HCT116 (cell line): ENCODE results near the gene SEC24D. TPM values are rescaled to one million over a fixed set of nuclear protein-coding genes. Genes with fewer than 3 reads are reported as not detected.

Experiments used
- ATAC-seq: fragments of 200-7000 bp; cut with Tn5 transposase; 2 replicates; pipeline ENCODE4 v1.9.1; 2020; ENCODE audit warnings: mild to moderate bottlenecking, moderate library complexity
- BruUV-seq: library from RNA; stranded (reverse); fragments of 400-500 nt; replicated peaks from 2 replicates; lab custom pipeline; 2021; lab: Mats Ljungman, UMichigan
- CTCF ChIA-PET: fragments of 300-600 bp; sonication (Branson Sonifier 250); formaldehyde crosslinking; loops from one replicate; lab custom pipeline; 2021; ENCODE audit warnings: antibody characterized with exemption; lab: Charles Lee
- POLR2A ChIA-PET: fragments of 300-600, 350-600 bp; sonication (Branson Sonifier 250); formaldehyde crosslinking; loops from one replicate; lab custom pipeline; 2021; ENCODE audit warnings: antibody characterized with exemption; lab: Charles Lee
- RAD21 ChIA-PET, 2 experiments: fragments of 300-600 bp; sonication (Branson Sonifier 250); formaldehyde crosslinking; loops; one replicate each; lab custom pipeline; 2023; ENCODE audit warnings: low total read pairs in 2 of 2; ENCODE audit not compliant: uncharacterized antibody in 2 of 2, unreplicated experiment in 2 of 2, low non-redundant PET in 1 of 2; lab: Charles Lee
- DNase-seq: peaks from one replicate; pipeline ENCODE4 v3.0.0-alpha.2; 2010; ENCODE audit warnings: low read depth, low spot score
- H2AFZ ChIP-seq: fragments of 200-600 bp; shearing (Covaris generic), sonication (generic); 2 replicates; pipeline ENCODE4 v1.6.1; 2017; ENCODE audit warnings: low read depth, mixed run types, mixed read lengths, antibody characterized with exemption, low read length; ENCODE audit not compliant: poor library complexity, severe bottlenecking
- H3K27ac ChIP-seq: 2 replicates; pipeline ENCODE4 v1.5.1; 2012; ENCODE audit warnings: low read depth, low read length
- H3K27me3 ChIP-seq: fragments of 200-600 bp; sonication (generic); 2 replicates; pipeline ENCODE4 v1.6.1; 2016; ENCODE audit warnings: mixed run types, low read length, mixed read lengths; ENCODE audit not compliant: insufficient read depth
- H3K36me3 ChIP-seq, 2 experiments: fragments of 200-500 bp in 1 of 2; fragments of 200-600 bp in 1 of 2; sonication (Bioruptor generic) in 1 of 2; sonication (generic) in 1 of 2; 2 replicates each; pipeline versions ENCODE4 v1.5.1 to v1.6.1; 2014 to 2016; ENCODE audit warnings: low read length in 2 of 2, inconsistent platforms in 1 of 2, mixed read lengths in 1 of 2, mixed run types in 1 of 2; ENCODE audit not compliant: insufficient read depth in 2 of 2, control insufficient read depth in 1 of 2
- H3K4me1 ChIP-seq, 2 experiments: fragments of 200-600 bp in 1 of 2; sonication (generic) in 1 of 2; 2 replicates each; pipeline versions ENCODE4 v1.5.1 to v1.6.1; 2012 to 2017; ENCODE audit warnings: low read length in 2 of 2, inconsistent platforms in 1 of 2, mild to moderate bottlenecking in 1 of 2, mixed read lengths in 1 of 2, mixed run types in 1 of 2, moderate library complexity in 1 of 2; ENCODE audit not compliant: insufficient read depth in 2 of 2, control insufficient read depth in 1 of 2
- H3K4me2 ChIP-seq: fragments of 200-600 bp; sonication (generic); 2 replicates; pipeline ENCODE4 v1.6.1; 2017; ENCODE audit warnings: mixed run types, low read length, mixed read lengths
- H3K4me3 ChIP-seq, 2 experiments: fragments of 200-600 bp in 1 of 2; sonication (generic) in 1 of 2; replicated peaks in 1 of 2; 2 replicates each; pipeline ENCODE4 v1.5.1; 2011 to 2016; ENCODE audit warnings: low read length in 2 of 2, control low read depth in 1 of 2, low read depth in 1 of 2, mild to moderate bottlenecking in 1 of 2, mixed read lengths in 1 of 2, mixed run types in 1 of 2
- H3K79me2 ChIP-seq: fragments of 200-600 bp; sonication (generic); 2 replicates; pipeline ENCODE4 v1.6.1; 2017; ENCODE audit warnings: mild to moderate bottlenecking, mixed run types, low read length, moderate library complexity, mixed read lengths; ENCODE audit not compliant: insufficient read depth
- H3K9ac ChIP-seq: fragments of 200-600 bp; sonication (generic); 2 replicates; pipeline ENCODE4 v1.6.1; 2016; ENCODE audit warnings: low read length, mixed read lengths
- H3K9me2 ChIP-seq: fragments of 200-600 bp; sonication (generic), shearing (Covaris generic); 2 replicates; pipeline ENCODE4 v1.6.1; 2017; ENCODE audit warnings: mixed run types, mild to moderate bottlenecking, moderate library complexity; ENCODE audit not compliant: insufficient read depth
- H3K9me3 ChIP-seq, 2 experiments: fragments of 200-500 bp in 1 of 2; fragments of 200-600 bp in 1 of 2; sonication (Bioruptor generic) in 1 of 2; sonication (generic) in 1 of 2; 2 replicates each; pipeline ENCODE4 v1.6.1; 2014 to 2017; ENCODE audit warnings: low read length in 2 of 2, mixed read lengths in 2 of 2, inconsistent platforms in 1 of 2, low read depth in 1 of 2, mild to moderate bottlenecking in 1 of 2, mixed run types in 1 of 2, moderate library complexity in 1 of 2; ENCODE audit not compliant: control insufficient read depth in 1 of 2, insufficient read depth in 1 of 2
- H4K20me1 ChIP-seq: fragments of 200-600 bp; sonication (generic), shearing (Covaris generic); 2 replicates; pipeline ENCODE4 v1.6.1; 2017; ENCODE audit warnings: mixed run types, mild to moderate bottlenecking, moderate library complexity; ENCODE audit not compliant: insufficient read depth
- JUND ChIP-seq: IDR thresholded peaks from 2 replicates; pipeline ENCODE4 v1.6.1; 2012
- SRF ChIP-seq: IDR thresholded peaks from 2 replicates; pipeline ENCODE4 v1.6.1; 2012; ENCODE audit warnings: low read depth
- TCF7L2 ChIP-seq: IDR thresholded peaks from 2 replicates; pipeline ENCODE4 v1.7.0; 2011; ENCODE audit warnings: borderline replicate concordance, inconsistent platforms; ENCODE audit not compliant: insufficient read depth, insufficient read length; ENCODE audit errors: extremely low read depth
- intact Hi-C: fragments of 100-400 bp; cut with micrococcal nuclease; formaldehyde crosslinking; loops from 2 replicates; pipeline ENCODE4 v1.10.0; 2022
- total RNA-seq: library from RNA; stranded (reverse); gene quantifications from one replicate; pipeline ENCODE4 v1.2.1, GENCODE V29; 2021; ENCODE audit not compliant: unreplicated experiment
- TF ChIP-seq, protein P1 (sequence below), 3 experiments: fragments of 200-600 bp in 1 of 3; sonication (generic) in 1 of 3; IDR thresholded peaks in 2 of 3; conservative IDR thresholded peaks in 1 of 3; 2 replicates each; pipeline ENCODE4 v1.5.1; 2012 to 2017; ENCODE audit warnings: low read depth in 2 of 3, low read length in 2 of 3, antibody characterized with exemption in 1 of 3, borderline replicate concordance in 1 of 3, control low read depth in 1 of 3, mild to moderate bottlenecking in 1 of 3, mixed read lengths in 1 of 3, mixed run types in 1 of 3, moderate library complexity in 1 of 3; ENCODE audit not compliant: insufficient read depth in 1 of 3

The SEC24D gene
- total RNA-seq, 1 experiment from 2014 or later = 28.5 TPM

DNA sequence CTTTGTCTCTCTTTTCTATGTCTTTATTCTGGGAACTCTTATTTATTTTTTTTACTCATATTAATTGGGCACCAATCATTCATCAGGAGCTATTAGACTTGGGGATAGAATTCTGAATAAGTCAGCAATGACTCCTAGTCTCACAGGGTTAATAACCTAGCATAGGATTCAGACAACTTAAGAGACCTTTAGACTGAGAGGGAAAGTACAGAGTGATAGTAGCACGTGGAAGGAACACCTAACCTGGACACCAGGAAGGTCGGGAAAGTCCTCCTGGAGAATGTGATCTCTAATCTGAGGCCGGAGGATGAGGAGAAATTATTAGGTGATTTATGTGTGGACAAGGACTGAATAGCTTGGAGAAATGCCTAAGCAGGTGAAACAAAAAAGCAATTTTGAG, 48.8 kb upstream of the SEC24D start:
- intact Hi-C loops = no loop called here
- Histone ChIP-seq H3K27me3 (no peaks in the 10 kb centered on the region), H2AFZ (no peak overlapping the region), H3K36me3 (no peaks in the 10 kb centered on the region), H3K79me2 (no peaks in the 10 kb centered on the region), H3K27ac (no peak overlapping the region), H3K9me2 (no peaks in the 10 kb centered on the region), H3K9ac (no peak overlapping the region), H3K4me1 (peaks cover 2 to 19% of the 10 kb centered on the region in 2 experiments; a peak in 2 of 4 replicates), H3K4me2 (no peak overlapping the region), H3K9me3 (no peaks in the 10 kb centered on the region), H3K4me3 (no peak overlapping the region), H4K20me1 (no peaks in the 10 kb centered on the region)
- TF ChIP-seq TCF7L2 (no peak), JUND (no peak)
- no TSS peak for BruUV-seq
- RAD21 ChIA-PET = interaction anchor here in 1 of 2 experiments (0.9 kb wide), 1 partner anchor 113 kb away, joined by 3 read pairs; no protein-coding TSS in a partner anchor
- CTCF ChIA-PET = interaction anchor here (1.0 to 2.7 kb wide), 5 partner anchors 9 to 113 kb away, joined by 3 to 14 read pairs (median 4); no protein-coding TSS in a partner anchor
- POLR2A ChIA-PET = no interaction called here
- no peak for ATAC-seq
- no peak for DNase-seq

DNA sequence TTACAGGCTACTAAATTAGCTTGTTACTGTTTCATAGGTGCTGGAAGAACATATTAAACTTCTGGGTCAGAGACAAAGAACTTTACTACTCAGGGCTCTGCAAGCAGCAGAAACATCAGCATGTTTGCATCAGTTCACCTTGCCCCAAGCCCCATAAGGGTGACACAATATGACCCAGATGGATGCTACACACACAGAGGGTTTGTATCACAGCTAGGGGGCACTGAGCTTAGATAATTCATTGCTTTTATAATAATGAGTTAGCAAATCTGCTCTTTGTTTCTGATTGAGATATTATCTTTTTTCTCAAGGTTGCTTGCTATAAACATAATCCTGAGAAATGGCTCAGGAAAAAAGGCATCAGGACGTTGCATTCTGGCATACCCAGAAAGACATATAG, 47.9 kb upstream of the SEC24D start:
- peaks cover 0 to 13% of the 10 kb centered on the region in 2 experiments; a peak in 2 of 4 replicates for H3K4me1 ChIP-seq
- CTCF ChIA-PET = interaction anchor here (0.9 to 2.7 kb wide), 7 partner anchors 10 to 138 kb away, joined by 3 to 14 read pairs (median 4); no protein-coding TSS in a partner anchor
- intact Hi-C loops = no loop called here
- no peaks in the 10 kb centered on the region; a peak in 1 of 4 replicates for H3K9me3 ChIP-seq
- H4K20me1 ChIP-seq = no peaks in the 10 kb centered on the region
- H3K4me2 ChIP-seq = no peak overlapping the region
- peak; percentile 57 for ATAC-seq
- POLR2A ChIA-PET = no interaction called here
- RAD21 ChIA-PET = interaction anchor here in 1 of 2 experiments (0.9 kb wide), 1 partner anchor 112 kb away, joined by 3 read pairs; no protein-coding TSS in a partner anchor
- no peaks in the 10 kb centered on the region for H3K36me3 ChIP-seq
- no peaks in the 10 kb centered on the region for H3K27me3 ChIP-seq
- no peak for TF ChIP-seq SRF
- TF ChIP-seq, protein P1, sequence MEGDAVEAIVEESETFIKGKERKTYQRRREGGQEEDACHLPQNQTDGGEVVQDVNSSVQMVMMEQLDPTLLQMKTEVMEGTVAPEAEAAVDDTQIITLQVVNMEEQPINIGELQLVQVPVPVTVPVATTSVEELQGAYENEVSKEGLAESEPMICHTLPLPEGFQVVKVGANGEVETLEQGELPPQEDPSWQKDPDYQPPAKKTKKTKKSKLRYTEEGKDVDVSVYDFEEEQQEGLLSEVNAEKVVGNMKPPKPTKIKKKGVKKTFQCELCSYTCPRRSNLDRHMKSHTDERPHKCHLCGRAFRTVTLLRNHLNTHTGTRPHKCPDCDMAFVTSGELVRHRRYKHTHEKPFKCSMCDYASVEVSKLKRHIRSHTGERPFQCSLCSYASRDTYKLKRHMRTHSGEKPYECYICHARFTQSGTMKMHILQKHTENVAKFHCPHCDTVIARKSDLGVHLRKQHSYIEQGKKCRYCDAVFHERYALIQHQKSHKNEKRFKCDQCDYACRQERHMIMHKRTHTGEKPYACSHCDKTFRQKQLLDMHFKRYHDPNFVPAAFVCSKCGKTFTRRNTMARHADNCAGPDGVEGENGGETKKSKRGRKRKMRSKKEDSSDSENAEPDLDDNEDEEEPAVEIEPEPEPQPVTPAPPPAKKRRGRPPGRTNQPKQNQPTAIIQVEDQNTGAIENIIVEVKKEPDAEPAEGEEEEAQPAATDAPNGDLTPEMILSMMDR (IDR thresholded peaks at IDR 0.05 in 2 of 3, conservative IDR thresholded peaks at IDR 0.05 in 1 of 3; ENCODE audit: borderline replicate concordance in 1 of 3, insufficient read depth in 1 of 3, low read depth in 2 of 3, low read length in 2 of 3) = peak; percentile 7 to 53 (median 50); a peak in 5 of 6 replicates
- BruUV-seq = no TSS peak
- DNase-seq = no peak
- no peak overlapping the region for H3K4me3 ChIP-seq
- H3K27ac ChIP-seq = no peak overlapping the region
- H2AFZ ChIP-seq = peak overlapping the region; percentile 34
- H3K9me2 ChIP-seq = no peaks in the 10 kb centered on the region
- no peak overlapping the region for H3K9ac ChIP-seq
- H3K79me2 ChIP-seq = no peaks in the 10 kb centered on the region
